ELR (cell line): ENCODE results near the gene KLK15.
A peak's percentile ranks its signal among the peaks of the same experiment; 100 is the strongest.
"Not testable (repeated sequence)": the region's sequence is repeated elsewhere in the genome, so short reads cannot be mapped to it uniquely, and the experiment has no call there.

ENCODE experiments used
- DNase-seq: peaks from one replicate; pipeline ENCODE4 v3.0.0-alpha.2; 2015; ENCODE audit warnings: low read depth

Gene KLK15

DNA sequence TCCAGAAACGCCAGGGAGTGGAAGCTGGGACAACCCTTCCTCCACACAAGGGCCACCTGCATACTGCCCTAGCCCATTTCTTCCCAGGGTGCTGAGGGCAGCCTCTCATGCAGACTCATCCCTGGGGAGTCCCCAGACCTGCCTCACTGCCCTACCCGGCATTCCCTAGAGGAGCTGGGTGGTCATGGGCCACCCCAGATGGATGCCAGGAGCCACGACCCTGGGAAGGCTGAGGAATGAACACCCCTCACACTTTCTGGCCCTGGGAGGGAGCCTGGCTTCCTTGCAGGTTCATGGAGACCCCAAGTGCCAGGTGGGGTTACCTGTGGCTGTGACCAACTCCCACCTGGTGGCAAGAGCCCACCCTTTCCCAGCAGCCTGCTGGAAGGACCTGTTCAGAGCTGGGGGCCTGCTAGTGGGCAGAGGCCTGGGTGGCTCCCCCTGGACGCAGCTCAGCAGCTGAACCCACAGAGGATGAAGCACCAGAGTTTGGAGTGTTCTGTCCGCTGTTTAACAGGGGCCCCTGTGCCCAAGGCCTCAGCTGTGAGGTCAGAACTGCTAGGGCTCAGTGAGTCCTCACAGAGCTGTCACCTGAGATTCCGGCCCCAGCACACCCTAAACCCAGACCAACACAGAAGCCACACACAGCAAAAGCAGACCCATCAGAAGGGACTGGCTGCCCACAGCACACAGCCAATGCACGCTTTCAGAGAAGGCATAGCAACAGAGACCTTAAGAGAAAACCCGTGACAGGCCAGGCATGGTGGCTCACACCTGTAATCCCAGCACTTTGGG is 36.5 kb downstream of the KLK15 start:
- no peak for DNase-seq

DNA sequence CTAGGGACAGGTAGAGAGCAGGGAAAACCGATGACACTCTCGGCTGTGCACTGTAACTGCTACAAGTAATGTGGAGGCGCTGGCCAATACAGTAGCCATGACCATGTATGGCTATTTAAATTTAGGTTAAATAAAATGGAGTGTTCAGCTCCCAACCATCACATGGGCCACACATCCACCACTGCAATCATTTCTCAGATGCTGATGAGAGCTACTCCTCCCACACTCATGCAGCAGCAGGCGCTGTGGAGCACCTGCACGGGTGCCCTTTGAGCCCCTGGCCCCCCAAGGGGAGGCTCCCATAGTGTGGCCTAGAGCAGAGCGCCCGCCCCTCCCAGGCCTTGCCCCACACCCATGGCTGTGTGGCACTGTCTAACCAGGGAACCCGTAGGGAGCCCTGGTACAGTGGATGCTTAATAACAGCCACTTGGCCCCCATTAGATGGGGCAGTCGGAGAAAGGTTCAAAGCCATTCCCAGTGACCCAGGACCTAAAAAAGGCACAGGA is 37.2 kb downstream of the KLK15 start:
- DNase-seq: no peak

DNA sequence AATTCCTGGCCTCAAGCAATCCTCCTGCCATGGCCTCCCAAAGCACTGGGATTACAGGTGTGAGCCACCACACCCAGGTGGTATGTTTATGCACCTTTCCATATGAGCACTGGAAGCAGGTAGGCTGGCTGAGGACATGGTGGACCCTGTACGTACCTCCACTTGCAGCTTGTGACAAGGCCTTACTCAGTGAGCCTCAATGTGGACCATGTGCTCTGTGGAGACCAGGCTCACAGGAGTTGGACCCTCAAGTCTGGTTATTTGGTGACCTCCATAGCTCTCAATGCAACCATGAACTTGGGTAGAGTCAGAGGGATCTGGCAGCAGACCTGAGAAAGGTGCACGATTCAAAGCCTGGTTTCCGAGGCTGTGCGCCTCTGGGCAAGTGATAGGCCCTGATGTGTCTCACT is 37.7 kb downstream of the KLK15 start:
- no peak for DNase-seq

DNA sequence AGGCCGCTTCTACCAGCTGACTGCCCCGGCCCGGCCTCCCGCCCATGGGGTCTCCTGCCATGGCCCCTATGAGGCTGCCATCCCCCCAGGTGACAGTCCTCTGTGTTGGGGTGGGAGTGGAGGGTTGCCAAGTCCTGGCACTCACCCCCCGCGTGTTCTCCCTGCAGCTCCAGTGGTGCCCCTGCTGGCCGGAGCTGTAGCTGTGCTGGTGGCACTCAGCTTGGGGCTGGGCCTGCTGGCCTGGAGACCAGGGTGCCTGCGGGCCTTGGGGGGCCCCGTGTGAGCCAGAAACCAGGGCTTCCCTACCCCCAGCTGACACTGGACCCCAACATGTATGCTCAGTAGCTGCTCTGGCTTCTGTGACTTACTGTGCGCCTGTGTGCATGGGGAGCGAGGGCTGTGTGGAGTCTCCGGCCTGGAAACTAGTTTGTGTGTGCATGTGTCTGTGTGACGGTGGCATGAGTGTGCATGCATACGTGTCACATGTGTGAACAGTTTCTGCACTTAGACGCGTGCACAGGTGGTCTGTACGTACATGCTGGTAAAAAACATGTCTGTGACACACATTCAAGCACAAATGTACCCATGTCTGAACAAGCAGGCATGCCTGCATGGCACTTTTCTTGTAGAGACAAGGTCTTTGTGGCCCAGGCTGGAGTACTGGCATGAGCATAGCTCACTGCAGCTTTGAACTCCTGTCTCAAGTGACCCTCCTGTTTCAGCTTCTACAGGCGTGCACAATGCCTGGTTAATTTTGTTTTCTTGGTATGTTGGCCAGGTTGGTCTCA is 38.3 kb downstream of the KLK15 start:
- DNase-seq: peak; percentile 59

DNA sequence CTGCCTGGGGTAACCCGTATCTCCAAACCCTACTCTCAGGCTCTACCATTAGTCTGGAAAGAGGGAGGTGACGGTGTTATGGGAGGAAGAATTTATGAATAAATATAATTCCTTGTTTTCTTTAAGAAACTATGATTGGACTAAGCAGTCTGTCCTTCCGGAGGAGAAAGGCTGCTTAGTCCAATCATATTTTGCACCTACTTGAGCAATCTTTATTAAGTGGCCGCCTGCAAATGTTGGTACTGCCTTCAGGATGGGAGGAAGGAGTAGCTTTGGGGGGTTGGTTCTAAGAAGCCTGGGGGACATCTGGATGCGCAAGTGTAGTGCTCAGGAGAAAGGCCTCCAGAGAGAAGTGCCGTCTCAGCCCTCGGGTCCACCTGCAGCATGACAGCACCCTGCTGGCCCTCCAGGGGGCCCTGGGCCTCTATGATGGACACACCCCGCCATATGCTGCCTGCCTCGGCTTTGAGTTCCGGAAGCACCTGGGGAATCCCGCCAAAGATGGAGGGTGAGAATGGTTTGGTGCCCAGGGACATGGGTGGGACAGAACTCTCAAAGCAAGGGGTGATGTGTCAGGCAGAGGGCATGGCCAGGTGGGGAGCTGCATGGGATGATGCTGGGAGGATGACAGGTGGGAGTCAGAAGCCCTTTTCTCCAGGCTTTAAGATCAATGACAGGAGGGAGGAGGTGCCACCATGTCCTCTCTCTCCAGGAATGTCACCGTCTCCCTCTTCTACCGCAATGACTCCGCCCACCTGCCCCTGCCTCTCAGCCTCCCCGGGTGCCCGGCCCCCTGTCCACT is 39.1 kb downstream of the KLK15 start:
- DNase-seq: peak; percentile 65

DNA sequence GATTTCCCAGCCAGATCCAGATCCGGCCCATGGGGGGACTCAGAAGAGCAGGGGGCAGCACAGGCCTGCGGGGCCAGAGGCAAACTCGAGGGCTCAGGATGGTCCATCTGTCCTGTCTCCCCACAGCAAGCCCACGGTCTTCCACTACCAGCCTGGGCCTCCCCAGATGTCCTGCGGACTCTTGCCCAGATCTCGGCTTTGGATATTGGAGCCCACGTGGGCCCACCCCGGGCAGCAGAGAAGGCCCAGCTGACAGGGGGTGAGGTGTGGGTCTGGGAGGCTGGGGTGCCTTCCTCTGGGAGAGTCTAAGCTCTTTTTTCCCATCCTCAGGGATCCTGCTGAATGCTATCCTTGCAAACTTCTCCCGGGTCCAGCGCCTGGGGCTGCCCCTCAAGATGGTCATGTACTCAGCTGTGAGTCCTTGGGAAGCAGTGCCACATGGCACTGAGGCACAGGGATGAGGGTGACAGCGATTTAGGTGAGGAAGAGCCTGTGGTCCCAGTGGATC is 39.8 kb downstream of the KLK15 start:
- peak; percentile 22 for DNase-seq

DNA sequence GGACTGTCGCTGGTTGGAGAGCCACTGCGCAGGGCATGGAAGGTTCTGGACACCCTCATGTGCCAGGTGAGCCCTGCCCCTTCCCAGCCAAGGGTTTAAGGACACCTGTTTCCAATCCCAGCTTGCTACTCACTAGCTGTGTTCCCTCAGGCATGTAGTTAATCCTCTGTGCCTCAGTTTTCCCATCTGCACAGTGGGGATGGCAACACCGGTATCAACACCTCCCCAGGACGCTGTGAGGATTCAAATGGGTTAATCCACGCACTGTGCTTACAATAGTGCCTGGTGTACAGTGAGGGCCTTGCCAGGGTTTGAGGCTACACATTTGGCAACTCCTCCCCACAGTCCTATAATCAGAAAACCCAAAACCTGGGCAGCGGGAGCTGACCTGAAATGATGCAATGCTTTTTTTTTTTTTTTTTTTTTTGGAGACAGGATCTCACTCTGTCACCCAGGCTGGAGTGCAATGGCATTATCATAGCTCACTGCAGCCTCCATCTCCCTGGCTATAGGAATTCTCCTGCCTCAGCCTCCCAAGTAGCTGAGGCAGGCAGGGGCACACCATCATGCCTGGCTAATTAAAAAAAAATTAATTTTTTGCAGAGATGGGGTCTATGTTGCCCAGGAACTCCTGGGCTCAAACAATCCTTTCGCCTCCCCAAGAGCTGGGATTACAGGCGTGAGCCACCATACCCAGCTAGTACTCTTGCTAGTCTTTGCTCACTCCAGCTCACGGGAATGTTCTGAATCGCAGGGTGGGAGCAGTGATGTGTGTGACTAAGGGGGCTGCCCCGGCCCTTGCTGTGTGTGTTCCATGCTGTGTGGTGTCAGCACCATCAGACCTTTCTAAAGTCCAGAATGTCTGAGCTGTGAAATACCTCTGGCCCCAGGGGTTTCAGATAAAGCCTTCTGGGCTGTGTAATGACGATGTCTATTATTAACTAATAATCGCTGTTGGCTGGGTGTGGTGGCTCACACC is 40.8 kb downstream of the KLK15 start:
- DNase-seq: peak; percentile 34

DNA sequence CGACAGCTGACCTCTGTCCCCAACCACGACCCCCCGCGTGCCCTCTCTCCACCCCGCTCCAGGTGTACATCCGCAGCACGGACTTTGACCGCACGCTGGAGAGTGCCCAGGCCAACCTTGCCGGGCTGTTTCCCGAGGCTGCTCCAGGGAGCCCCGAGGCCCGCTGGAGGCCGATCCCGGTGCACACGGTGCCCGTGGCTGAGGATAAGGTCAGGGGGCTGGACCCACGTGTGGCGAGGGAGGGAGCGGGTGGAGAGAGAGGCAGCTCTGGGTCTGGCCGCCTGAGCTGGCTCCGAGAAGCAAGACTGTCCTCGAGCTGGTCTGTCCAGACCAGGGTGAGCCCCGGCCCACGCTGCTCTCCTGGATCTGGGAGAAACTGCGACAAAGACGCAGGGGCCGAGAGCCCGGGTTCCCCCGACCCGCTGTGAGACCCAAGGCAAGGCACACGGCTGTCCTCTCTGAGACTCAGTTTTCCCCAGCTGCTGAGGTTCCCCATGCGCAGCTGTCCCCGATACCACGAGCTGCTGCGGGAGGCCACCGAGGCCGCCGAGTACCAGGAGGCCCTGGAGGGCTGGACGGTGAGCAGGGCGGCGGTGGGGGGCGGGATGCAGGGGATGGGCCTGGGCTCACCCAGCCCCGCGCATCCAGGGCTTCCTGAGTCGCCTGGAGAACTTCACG is 41.6 kb downstream of the KLK15 start:
- DNase-seq: peak; percentile 22

DNA sequence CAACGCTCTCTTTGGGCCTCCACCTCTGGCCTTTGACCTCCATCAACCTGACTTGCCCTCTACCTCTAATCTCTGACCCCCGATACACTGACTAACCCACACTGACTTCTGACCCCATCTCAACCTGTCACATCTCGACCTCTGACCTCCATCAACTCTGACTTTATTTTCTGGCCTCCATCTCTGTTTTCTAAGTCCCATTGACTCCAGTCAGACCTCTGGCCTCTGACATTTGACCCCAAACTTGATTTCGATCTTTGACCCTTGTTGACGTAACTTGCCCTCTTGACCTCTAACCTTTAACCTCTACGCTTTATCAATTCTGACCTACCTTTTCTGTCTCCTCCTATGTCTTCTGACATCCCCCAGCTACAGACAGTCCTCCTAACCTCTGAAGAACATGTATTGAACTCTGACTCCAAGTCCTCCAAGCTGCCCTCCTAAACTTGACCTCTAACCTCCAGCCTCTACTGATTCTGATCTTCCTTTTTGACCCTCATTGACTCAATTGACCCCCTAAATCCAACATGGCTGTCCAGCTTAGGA is 42.4 kb downstream of the KLK15 start:
- DNase-seq: peak; percentile 27

DNA sequence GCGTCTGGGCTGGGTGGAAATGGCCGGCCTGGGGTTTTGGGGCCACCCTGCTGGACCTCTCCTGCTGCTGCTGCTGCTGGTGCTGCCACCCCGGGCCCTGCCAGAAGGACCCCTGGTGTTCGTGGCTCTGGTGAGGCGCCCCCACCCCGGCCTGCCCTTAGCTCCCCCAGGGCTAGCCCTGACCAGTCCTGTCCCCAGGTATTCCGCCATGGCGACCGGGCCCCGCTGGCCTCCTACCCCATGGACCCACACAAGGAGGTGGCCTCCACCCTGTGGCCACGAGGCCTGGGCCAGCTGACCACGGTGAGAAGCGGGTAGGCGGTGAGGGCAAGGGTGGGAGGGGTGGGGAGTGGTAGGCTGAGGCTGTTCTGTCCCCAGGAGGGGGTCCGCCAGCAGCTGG is 43.0 kb downstream of the KLK15 start, which contains the start of gene ACP4:
Gene ACP4 (plus strand): TSS at position 20 of the 400 bp plus-strand sequence. CDS start 0 bp downstream, at position 20.
- no peak for DNase-seq

DNA sequence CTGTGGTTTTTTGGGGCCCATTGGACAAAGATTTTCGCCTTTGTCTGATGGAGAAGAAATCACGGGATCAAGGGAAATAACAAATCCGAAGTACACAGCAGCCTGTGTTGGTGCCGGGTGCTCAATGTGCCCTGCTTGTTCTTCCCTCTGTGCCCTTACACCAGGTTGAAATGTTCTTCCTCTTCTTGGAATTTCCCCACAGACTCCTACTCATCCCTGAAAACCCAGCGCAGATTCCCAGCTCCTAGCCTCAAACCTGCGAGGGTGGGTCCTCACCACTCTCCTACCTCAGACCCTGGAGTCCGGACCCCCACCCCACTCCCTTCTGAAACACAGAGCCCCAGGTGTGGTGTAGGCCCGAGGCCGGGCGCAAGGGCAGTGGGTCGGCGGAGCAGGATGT is 48.0 kb downstream of the KLK15 start:
- DNase-seq: no peak

DNA sequence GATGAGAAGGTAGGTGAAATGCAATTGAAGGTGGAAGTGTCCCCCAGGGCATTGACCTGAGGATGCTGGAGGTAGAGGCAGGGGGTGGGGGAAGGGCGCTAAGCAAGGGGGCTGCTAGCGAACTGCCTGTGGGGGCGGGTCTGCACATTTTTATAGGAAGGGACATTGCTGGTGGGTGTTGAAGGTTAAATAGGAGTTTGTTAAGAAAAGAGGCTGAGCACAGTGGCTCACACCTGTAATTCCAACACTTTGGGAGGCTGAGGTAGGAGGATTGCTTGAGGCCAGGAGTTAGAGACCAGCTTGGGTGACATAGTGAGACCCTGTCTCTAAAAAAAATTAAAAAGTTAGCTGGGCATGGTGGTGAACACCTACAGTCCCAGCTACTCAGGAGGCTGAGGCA is 48.7 kb downstream of the KLK15 start:
- no peak for DNase-seq

DNA sequence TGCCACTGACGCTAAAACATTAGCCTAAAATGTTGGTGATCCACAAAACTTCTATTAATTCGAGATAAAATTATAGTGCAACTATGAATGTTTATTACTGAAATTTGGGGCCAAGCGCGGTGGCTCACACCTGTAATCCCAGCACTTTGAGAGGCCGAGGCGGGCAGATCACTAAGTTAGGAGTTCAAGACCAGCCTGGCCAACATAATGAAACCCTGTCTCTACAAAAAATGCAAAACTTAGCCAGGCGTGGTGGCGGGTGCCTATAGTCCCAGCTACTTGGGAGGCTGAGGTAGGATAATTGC is 49.6 kb downstream of the KLK15 start:
- not testable (repeated sequence) for DNase-seq

DNA sequence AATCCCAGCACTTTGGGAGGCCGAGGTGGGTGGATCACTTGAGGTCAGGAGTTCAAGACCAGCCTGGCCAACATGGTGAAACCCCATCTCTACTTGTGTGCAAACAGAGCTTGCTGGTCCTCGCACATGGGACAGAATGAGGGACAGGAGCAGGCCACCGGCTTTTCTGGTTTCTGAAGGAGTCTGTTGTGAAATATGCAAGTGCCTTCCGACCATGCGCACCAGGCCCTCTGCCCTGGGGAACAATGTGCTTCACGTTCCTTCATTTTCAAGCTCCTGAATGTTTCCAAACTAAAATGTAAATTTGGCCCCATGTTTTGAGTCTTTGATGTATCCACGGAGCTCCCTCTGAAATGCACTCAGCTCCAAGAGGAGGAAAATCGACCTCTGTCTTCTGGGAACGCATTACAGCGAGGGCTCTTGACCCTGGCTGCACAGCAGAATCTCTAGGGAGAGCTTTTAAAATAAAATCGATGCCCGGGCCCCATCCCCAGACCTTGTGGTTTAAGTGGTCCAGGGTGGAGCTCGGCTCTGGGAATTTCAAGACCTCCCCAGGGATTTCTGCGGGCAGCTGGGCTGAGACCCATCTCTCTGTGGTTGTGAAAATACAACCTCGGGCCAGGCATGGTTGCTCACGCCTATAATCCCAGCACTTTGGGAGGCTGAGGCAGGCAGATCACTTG is 52.5 kb downstream of the KLK15 start:
- DNase-seq: no peak

DNA sequence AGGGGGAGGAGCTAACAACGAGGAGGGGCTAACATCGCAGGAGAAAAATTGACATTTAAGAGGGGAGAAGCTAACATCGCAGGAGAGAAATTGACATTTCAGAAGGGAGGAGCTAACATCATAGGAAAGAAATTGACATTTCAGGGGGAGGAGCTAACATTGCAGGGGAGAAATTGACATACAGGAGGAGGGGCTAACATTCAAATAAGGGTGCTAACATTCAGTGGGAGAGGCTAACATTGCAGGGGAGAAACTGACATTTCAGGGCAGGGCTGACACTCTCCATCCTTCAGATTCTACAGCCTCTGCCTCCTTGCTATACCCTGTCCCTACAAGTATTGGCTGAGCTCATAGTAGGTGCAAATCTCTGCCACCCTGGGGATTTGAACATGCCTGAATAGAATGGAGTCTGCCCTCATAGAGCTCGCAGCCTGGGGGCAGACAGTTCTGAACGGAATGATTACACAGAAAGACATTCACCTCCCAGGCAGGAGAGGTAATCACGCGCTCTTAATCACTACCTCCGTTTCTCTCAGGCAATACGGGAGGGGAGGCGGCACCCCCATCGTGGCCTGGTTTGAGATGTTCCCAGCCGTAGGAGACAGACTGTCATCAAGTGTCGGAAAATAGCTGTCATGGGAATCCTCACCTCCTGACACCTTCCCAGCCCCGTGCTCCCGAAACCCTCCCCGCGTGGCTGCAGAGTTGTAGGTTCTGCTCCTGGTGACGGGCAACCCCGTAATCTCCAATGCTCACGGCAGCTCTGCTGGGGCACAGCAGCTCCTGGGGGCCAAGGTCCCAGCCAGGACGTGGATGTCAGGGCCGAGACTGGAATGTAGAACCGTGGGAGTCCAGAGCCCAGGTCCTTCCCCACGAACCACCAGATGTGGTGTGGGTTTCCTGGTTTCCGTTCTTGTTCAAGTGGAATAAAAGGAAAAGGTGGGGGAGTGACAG is 53.6 kb downstream of the KLK15 start:
- DNase-seq: peak; percentile 36

DNA sequence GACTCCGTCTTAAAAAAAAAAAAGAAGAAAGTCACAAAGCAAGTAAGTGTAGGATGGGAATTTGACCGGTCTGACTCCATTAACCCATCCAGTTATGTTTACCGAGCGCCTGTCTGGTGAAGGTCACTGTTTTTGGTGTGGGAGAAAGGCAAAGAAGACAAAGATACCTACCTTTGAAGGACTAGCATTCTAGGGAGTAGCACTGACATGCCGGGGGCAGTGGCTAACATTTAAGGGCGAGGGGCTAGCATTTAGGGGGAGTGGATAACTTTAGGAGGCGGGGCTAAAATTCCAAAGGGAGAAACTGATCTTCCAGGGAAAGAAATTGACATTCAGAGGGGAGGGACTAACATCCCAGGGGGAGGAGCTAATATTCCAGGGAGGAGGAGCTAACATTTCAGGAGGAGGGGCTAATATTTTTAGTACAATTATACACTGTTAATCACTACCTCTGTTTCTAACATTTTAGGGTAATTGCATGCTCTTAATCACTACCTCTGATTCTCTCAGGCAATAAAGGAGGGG is 54.4 kb downstream of the KLK15 start:
- DNase-seq: no peak

DNA sequence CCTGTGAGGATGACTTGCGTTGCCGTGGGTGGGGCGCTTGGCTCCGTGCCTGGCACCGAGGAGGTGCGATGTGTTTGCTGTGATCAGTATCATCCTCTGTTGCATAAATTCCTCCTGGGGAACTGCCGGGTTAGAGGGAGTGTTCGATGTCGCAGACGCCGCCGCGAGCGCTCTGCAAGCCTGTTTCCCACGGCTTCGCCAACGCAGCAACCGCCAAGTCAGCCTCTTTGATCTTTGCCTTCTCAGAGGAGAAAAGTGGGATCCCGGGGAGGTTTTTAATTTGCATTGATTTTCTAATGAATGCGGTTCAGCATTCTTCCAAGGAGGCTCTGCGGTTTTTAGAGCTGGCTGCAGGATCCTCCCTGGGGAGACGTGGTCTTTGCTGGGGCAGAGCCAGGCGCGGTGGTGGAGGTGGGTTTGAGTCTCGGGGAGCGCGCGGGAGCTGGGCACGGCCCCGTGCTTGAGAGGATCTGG is 55.5 kb downstream of the KLK15 start:
- DNase-seq: peak; percentile 42

DNA sequence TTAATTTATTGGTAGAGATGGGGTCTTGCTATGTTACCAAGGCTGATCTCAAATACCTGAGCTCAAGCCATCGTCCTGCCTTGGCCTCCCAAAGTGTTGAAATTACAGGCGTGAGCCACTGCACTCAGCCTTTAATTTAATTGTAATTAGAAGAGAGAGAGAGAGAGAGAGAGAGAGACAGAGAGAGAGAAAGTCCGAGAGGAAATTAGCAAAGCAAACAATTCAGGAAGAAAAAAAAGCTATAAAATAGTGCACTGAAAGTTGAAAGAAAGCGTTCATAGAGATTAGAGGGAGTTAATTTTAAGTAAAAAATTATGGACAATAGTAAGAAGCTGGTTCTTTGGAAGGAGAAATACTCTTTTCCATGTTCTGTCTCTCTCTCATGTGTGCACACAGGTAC is 56.1 kb downstream of the KLK15 start:
- DNase-seq: no peak
